H1 (cell line): Measurements from ENCODE around the gene CIPC. TPM values are rescaled to one million over a fixed set of nuclear protein-coding genes. Genes with fewer than 3 reads are reported as not detected.

ENCODE experiments used
- EP300 ChIP-seq, 2 experiments: IDR thresholded peaks; 1 replicate in 1 of 2; 2 replicates in 1 of 2; pipeline ENCODE4 v1.6.1; 2011 to 2012; ENCODE audit warnings: low read depth in 2 of 2, low read length in 2 of 2, mild to moderate bottlenecking in 2 of 2, borderline replicate concordance in 1 of 2, inconsistent platforms in 1 of 2, moderate library complexity in 1 of 2
- HDAC2 ChIP-seq, 2 experiments: fragments of 300-600 bp in 1 of 2; sonication (generic) in 1 of 2; IDR thresholded peaks; 2 replicates each; pipeline ENCODE4 v1.6.1; 2011 to 2012; ENCODE audit warnings: low read depth in 2 of 2, low read length in 2 of 2, mild to moderate bottlenecking in 2 of 2, moderate library complexity in 2 of 2, borderline replicate concordance in 1 of 2, inconsistent platforms in 1 of 2
- SP2 ChIP-seq: IDR thresholded peaks from 2 replicates; pipeline ENCODE4 v1.6.1; 2012; ENCODE audit warnings: mild to moderate bottlenecking, low read length, inconsistent platforms
- TCF12 ChIP-seq: IDR thresholded peaks from 2 replicates; pipeline ENCODE4 v1.6.1; 2011; ENCODE audit warnings: low read depth, mild to moderate bottlenecking, low read length
- YY1 ChIP-seq: IDR thresholded peaks from 2 replicates; pipeline ENCODE4 v1.6.1; 2011; ENCODE audit warnings: low read depth, mild to moderate bottlenecking, low read length
- polyA plus RNA-seq, 7 experiments: library from polyadenylated mRNA; depleted of rRNA in 3 of 7; stranded (reverse) in 5 of 7; unstranded in 2 of 7; fragments of >200 nt in 5 of 7; fragments of 200-250 nt in 2 of 7; gene quantifications; 1 replicate in 5 of 7; 2 replicates in 1 of 7; 4 replicates in 1 of 7; pipeline versions ENCODE4 v1.2.1 to v1.2.3, GENCODE V29; 2011 to 2013; ENCODE audit warnings: missing spikeins in 2 of 7, mixed read lengths in 2 of 7
- total RNA-seq: library from RNA; stranded (reverse); fragmentation: NEBNext Ultra II Directional; extraction: Animal tissue kit (Norgen Biotek cat#: 25700); gene quantifications from 2 replicates; pipeline ENCODE4 v1.2.1, GENCODE V29; 2021
- TF ChIP-seq, protein P1 (sequence below): fragments of 300-600 bp; sonication (generic); IDR thresholded peaks from 2 replicates; pipeline ENCODE4 v1.7.1; 2012; ENCODE audit warnings: low read length, moderate library complexity, mild to moderate bottlenecking, inconsistent platforms; ENCODE audit not compliant: insufficient replicate concordance

Gene CIPC
- total and polyA plus RNA-seq, 2 of the 8 experiments (the other 6 are each of a cell fraction or from before 2014, with no cell fraction given): 13.9 to 32.7 TPM

DNA sequence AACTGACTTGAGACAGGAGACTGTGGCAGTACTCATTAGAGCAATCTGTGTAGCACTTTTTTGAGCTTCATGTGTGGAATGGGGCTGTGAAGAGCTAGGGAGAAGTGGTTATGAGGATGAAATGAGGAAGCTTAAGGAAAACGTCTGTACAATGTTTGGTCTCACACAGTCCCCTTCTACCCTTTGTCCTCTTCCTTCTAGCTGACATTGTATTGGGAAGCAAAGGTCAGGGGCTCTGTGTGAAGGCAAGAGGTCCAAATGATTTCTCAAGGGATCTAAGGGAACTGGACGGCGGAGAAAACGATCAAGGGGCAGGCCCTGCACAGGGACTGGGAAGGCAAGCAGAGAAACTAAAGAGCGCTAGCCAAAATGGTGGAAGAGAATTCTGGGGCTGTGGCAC is 13.1 kb upstream of the CIPC start (continued):
- TF ChIP-seq, protein P1, sequence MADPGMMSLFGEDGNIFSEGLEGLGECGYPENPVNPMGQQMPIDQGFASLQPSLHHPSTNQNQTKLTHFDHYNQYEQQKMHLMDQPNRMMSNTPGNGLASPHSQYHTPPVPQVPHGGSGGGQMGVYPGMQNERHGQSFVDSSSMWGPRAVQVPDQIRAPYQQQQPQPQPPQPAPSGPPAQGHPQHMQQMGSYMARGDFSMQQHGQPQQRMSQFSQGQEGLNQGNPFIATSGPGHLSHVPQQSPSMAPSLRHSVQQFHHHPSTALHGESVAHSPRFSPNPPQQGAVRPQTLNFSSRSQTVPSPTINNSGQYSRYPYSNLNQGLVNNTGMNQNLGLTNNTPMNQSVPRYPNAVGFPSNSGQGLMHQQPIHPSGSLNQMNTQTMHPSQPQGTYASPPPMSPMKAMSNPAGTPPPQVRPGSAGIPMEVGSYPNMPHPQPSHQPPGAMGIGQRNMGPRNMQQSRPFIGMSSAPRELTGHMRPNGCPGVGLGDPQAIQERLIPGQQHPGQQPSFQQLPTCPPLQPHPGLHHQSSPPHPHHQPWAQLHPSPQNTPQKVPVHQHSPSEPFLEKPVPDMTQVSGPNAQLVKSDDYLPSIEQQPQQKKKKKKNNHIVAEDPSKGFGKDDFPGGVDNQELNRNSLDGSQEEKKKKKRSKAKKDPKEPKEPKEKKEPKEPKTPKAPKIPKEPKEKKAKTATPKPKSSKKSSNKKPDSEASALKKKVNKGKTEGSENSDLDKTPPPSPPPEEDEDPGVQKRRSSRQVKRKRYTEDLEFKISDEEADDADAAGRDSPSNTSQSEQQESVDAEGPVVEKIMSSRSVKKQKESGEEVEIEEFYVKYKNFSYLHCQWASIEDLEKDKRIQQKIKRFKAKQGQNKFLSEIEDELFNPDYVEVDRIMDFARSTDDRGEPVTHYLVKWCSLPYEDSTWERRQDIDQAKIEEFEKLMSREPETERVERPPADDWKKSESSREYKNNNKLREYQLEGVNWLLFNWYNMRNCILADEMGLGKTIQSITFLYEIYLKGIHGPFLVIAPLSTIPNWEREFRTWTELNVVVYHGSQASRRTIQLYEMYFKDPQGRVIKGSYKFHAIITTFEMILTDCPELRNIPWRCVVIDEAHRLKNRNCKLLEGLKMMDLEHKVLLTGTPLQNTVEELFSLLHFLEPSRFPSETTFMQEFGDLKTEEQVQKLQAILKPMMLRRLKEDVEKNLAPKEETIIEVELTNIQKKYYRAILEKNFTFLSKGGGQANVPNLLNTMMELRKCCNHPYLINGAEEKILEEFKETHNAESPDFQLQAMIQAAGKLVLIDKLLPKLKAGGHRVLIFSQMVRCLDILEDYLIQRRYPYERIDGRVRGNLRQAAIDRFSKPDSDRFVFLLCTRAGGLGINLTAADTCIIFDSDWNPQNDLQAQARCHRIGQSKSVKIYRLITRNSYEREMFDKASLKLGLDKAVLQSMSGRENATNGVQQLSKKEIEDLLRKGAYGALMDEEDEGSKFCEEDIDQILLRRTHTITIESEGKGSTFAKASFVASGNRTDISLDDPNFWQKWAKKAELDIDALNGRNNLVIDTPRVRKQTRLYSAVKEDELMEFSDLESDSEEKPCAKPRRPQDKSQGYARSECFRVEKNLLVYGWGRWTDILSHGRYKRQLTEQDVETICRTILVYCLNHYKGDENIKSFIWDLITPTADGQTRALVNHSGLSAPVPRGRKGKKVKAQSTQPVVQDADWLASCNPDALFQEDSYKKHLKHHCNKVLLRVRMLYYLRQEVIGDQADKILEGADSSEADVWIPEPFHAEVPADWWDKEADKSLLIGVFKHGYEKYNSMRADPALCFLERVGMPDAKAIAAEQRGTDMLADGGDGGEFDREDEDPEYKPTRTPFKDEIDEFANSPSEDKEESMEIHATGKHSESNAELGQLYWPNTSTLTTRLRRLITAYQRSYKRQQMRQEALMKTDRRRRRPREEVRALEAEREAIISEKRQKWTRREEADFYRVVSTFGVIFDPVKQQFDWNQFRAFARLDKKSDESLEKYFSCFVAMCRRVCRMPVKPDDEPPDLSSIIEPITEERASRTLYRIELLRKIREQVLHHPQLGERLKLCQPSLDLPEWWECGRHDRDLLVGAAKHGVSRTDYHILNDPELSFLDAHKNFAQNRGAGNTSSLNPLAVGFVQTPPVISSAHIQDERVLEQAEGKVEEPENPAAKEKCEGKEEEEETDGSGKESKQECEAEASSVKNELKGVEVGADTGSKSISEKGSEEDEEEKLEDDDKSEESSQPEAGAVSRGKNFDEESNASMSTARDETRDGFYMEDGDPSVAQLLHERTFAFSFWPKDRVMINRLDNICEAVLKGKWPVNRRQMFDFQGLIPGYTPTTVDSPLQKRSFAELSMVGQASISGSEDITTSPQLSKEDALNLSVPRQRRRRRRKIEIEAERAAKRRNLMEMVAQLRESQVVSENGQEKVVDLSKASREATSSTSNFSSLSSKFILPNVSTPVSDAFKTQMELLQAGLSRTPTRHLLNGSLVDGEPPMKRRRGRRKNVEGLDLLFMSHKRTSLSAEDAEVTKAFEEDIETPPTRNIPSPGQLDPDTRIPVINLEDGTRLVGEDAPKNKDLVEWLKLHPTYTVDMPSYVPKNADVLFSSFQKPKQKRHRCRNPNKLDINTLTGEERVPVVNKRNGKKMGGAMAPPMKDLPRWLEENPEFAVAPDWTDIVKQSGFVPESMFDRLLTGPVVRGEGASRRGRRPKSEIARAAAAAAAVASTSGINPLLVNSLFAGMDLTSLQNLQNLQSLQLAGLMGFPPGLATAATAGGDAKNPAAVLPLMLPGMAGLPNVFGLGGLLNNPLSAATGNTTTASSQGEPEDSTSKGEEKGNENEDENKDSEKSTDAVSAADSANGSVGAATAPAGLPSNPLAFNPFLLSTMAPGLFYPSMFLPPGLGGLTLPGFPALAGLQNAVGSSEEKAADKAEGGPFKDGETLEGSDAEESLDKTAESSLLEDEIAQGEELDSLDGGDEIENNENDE: no peak
- no peak for TF ChIP-seq YY1
- TF ChIP-seq HDAC2 (IDR thresholded peaks at IDR 0.05; ENCODE audit: borderline replicate concordance in 1 of 2, low read depth in 2 of 2, low read length in 2 of 2): no peak
- TF ChIP-seq SP2: no peak
- no peak for TF ChIP-seq EP300 (IDR thresholded peaks at IDR 0.05; ENCODE audit: borderline replicate concordance in 1 of 2, low read depth in 2 of 2, low read length in 2 of 2)
- TF ChIP-seq TCF12: no peak
- TF ChIP-seq, all 59 proteins: peak for 0
